Activated CD4-positive, CD25-positive, alpha-beta regulatory T cell treated with anti-CD3 and anti-CD28 coated beads, Interleukin-2, amount 50 U/mL, for 72 hours (primary cell): ENCODE data around the gene SLC46A2.

Experiments
- DNase-seq: peaks from one replicate; pipeline ENCODE4 v3.0.0; 2021

SLC46A2 gene

GRCh38 chr9:112856843-112857242 is 33.8 kb downstream of the SLC46A2 start:
- no peak for DNase-seq

GRCh38 chr9:112856200-112856599 is 34.5 kb downstream of the SLC46A2 start:
- DNase-seq: no peak

GRCh38 chr9:112854657-112855056 is 36.0 kb downstream of the SLC46A2 start:
- DNase-seq: no peak

GRCh38 chr9:112853882-112854585 is 36.6 kb downstream of the SLC46A2 start:
- DNase-seq: no peak

GRCh38 chr9:112852741-112853504 is 37.8 kb downstream of the SLC46A2 start:
- DNase-seq: no peak

- DNase-seq: no peak
These were observed 39.8 kb downstream of the SLC46A2 start for GRCh38 chr9:112850840-112851239.

GRCh38 chr9:112849363-112849922 is 41.2 kb downstream of the SLC46A2 start:
- DNase-seq: no peak

GRCh38 chr9:112848316-112849151 is 42.1 kb downstream of the SLC46A2 start:
- DNase-seq: no peak

- DNase-seq: no peak
These were observed 43.9 kb downstream of the SLC46A2 start for GRCh38 chr9:112846528-112847488.

GRCh38 chr9:112844771-112845542 is 45.7 kb downstream of the SLC46A2 start:
- peak; percentile 86 for DNase-seq

GRCh38 chr9:112842555-112842954 is 48.1 kb downstream of the SLC46A2 start:
- DNase-seq: no peak

GRCh38 chr9:112841261-112841660 is 49.4 kb downstream of the SLC46A2 start:
- DNase-seq: no peak

GRCh38 chr9:112839331-112839730 is 51.3 kb downstream of the SLC46A2 start:
- no peak for DNase-seq

GRCh38 chr9:112838342-112838741 is 52.3 kb downstream of the SLC46A2 start:
- DNase-seq: no peak

- no peak for DNase-seq
These were observed 54.3 kb downstream of the SLC46A2 start for GRCh38 chr9:112836394-112836793.

- no peak for DNase-seq
These were observed 57.6 kb downstream of the SLC46A2 start for GRCh38 chr9:112833081-112833480.

- no peak for DNase-seq
These were observed 58.7 kb downstream of the SLC46A2 start for GRCh38 chr9:112831969-112832368.

- no peak for DNase-seq
These were observed 59.3 kb downstream of the SLC46A2 start for GRCh38 chr9:112831281-112831851.
